T-helper 1 cell treated with Interleukin-12 subunit alpha and Interleukin-12 subunit beta and Interleukin-4 antibody, amounts not matched to agents 30 μg/mL and 1 μg/mL, for 36 hours (primary cell): ENCODE data around the gene GPANK1.

Source experiments
- H3K27ac Mint-ChIP-seq: one replicate; pipeline ENCODE4 v1.8.0; 2021; ENCODE audit warnings: mild to moderate bottlenecking, mixed read lengths
- H3K27me3 Mint-ChIP-seq: one replicate; pipeline ENCODE4 v1.8.0; 2021; ENCODE audit warnings: low read depth, mixed read lengths
- H3K36me3 Mint-ChIP-seq: one replicate; pipeline ENCODE4 v1.8.0; 2021; ENCODE audit warnings: low read depth, mixed read lengths
- H3K4me1 Mint-ChIP-seq: one replicate; pipeline ENCODE4 v1.8.0; 2021; ENCODE audit warnings: low read depth, mixed read lengths
- H3K4me3 Mint-ChIP-seq: one replicate; pipeline ENCODE4 v1.8.0; 2021; ENCODE audit warnings: mild to moderate bottlenecking, moderate library complexity, mixed read lengths
- H3K9me3 Mint-ChIP-seq: one replicate; pipeline ENCODE4 v1.8.0; 2021; ENCODE audit warnings: mixed read lengths

Gene GPANK1

GRCh38 chr6:31701666-31702404, 37.0 kb upstream of the GPANK1 start:
- H3K27ac Mint-ChIP-seq = peak overlapping the region; percentile 95
- peak overlapping the region; percentile 93 for H3K4me3 Mint-ChIP-seq
- H3K4me1 Mint-ChIP-seq = peaks cover 24% of the 10 kb centered on the region
- peaks cover 11% of the 10 kb centered on the region for H3K36me3 Mint-ChIP-seq
- H3K27me3 Mint-ChIP-seq = no peaks in the 10 kb centered on the region
- no peaks in the 10 kb centered on the region for H3K9me3 Mint-ChIP-seq

DNA sequence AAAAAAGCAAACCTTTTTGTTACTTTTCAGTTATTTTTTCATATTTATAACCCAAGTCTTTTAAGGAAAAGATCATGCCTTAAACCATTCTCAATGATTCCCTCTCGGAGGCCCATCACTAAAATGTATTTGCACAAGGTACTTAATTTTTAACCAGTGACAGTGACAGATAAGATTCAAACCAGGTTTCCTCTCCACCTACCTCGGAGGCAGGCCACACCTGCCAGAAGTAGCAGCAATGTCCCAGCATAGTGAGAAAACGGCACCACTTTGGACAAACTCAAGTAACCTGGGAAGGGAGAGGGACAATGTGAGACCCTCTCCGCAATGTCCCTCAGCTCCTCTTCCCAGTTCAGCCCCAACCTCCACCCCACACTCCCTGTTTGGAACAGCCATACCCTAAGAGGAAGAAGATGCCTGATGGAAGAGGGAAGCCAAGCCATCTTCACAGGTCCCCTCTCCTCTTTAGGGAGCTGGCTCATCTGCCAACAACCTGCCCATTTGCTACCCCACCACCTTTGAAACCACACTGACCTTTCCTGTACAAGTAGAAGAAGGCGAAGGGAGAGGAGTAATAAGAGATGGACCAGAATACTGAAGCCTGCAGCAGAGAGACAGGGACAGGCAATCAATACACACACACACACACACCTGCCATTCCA, 36.1 kb upstream of the GPANK1 start:
- Mint-ChIP-seq H3K36me3 (peaks cover 14% of the 10 kb centered on the region), H3K9me3 (no peaks in the 10 kb centered on the region), H3K4me3 (peak overlapping the region; percentile 25), H3K27ac (no peak overlapping the region), H3K4me1 (peaks cover 24% of the 10 kb centered on the region), H3K27me3 (no peaks in the 10 kb centered on the region)

GRCh38 chr6:31697555-31697954, 32.8 kb upstream of the GPANK1 start:
- Mint-ChIP-seq H3K9me3 (no peaks in the 10 kb centered on the region), H3K36me3 (peaks cover 19% of the 10 kb centered on the region), H3K27ac (peak overlapping the region; percentile 37), H3K27me3 (no peaks in the 10 kb centered on the region), H3K4me3 (no peak overlapping the region), H3K4me1 (peaks cover 21% of the 10 kb centered on the region)

DNA sequence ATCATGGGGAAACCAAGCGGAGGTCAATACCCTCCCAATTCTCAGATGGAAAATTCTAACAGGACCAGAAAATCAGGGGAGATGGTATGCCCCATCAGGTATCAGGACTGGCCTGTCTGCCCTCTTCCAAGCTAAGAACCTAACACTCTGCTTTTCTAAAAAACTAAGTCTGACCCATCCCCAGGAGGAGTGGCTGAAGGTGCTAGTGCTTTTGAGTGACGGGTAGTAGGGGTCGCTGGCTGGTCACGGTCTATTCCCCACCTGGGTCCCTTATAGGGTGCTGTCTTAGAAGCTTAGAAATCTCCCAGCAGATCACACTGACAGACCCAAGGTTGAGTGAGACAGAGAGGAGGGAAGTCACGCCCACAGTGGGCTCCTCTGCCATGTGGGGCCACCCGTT, 28.7 kb upstream of the GPANK1 start:
- peaks cover 10% of the 10 kb centered on the region for H3K4me1 Mint-ChIP-seq
- H3K4me3 Mint-ChIP-seq = no peak overlapping the region
- no peaks in the 10 kb centered on the region for H3K27me3 Mint-ChIP-seq
- no peak overlapping the region for H3K27ac Mint-ChIP-seq
- peaks cover 35% of the 10 kb centered on the region for H3K36me3 Mint-ChIP-seq
- H3K9me3 Mint-ChIP-seq = no peaks in the 10 kb centered on the region

- Mint-ChIP-seq H3K36me3 (peaks cover 36% of the 10 kb centered on the region), H3K27me3 (no peaks in the 10 kb centered on the region), H3K27ac (no peak overlapping the region), H3K4me3 (no peak overlapping the region), H3K4me1 (peaks cover 8% of the 10 kb centered on the region), H3K9me3 (no peaks in the 10 kb centered on the region)
Observed at GRCh38 chr6:31692886-31693285, 28.1 kb upstream of the GPANK1 start.

DNA sequence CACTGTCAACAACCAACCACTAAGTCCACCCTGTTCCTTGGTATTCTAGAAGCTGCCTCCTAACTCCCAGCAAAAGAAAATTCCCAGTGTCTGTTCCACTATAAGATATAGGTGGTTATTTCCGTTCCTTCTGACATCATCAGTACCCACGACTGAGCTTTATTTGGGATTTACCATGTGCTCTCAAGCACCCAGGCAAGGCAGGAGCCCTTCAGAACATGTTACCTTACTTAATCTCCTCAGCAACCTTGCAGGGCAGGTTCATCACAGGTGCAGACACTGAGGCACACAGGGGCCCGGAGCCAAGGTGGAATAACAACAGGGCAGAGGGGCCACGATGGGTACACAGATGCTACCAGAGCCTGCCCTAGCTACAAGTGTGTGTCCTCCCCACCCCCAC, 27.6 kb upstream of the GPANK1 start:
- Mint-ChIP-seq H3K9me3 (no peaks in the 10 kb centered on the region), H3K36me3 (peaks cover 36% of the 10 kb centered on the region), H3K4me3 (no peak overlapping the region), H3K4me1 (peaks cover 3% of the 10 kb centered on the region), H3K27ac (no peak overlapping the region), H3K27me3 (no peaks in the 10 kb centered on the region)

- no peak overlapping the region for H3K4me3 Mint-ChIP-seq
- H3K27ac Mint-ChIP-seq = no peak overlapping the region
- H3K9me3 Mint-ChIP-seq = no peaks in the 10 kb centered on the region
- H3K4me1 Mint-ChIP-seq = no peaks in the 10 kb centered on the region
- H3K27me3 Mint-ChIP-seq = no peaks in the 10 kb centered on the region
- peaks cover 34% of the 10 kb centered on the region for H3K36me3 Mint-ChIP-seq
Observed at GRCh38 chr6:31691564-31692108, 26.8 kb upstream of the GPANK1 start.

DNA sequence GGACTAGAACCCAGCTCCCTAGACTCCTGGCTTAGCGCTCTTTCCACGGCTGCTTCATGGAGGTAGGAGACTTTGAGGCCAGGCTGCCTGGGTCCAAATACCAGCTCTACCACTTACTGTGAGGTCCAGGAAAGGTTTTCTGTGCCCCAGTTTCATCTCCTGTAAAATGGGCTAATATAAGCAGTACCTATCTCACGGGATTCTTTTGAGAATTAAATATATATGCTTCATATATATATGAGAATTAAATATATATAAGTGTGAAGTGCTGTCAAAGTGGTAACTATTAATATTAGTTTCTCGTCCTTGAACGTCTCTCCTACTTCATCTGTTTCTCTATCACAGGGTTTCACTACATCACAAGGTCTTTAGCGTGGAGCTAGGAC, 26.3 kb upstream of the GPANK1 start:
- no peak overlapping the region for H3K27ac Mint-ChIP-seq
- no peaks in the 10 kb centered on the region for H3K27me3 Mint-ChIP-seq
- H3K36me3 Mint-ChIP-seq = peaks cover 36% of the 10 kb centered on the region
- no peaks in the 10 kb centered on the region for H3K4me1 Mint-ChIP-seq
- H3K9me3 Mint-ChIP-seq = no peaks in the 10 kb centered on the region
- no peak overlapping the region for H3K4me3 Mint-ChIP-seq

- Mint-ChIP-seq H3K27me3 (no peaks in the 10 kb centered on the region), H3K36me3 (peaks cover 38% of the 10 kb centered on the region), H3K4me3 (no peak overlapping the region), H3K27ac (no peak overlapping the region), H3K9me3 (no peaks in the 10 kb centered on the region), H3K4me1 (no peaks in the 10 kb centered on the region)
Observed at GRCh38 chr6:31690231-31691077, 25.7 kb upstream of the GPANK1 start.

DNA sequence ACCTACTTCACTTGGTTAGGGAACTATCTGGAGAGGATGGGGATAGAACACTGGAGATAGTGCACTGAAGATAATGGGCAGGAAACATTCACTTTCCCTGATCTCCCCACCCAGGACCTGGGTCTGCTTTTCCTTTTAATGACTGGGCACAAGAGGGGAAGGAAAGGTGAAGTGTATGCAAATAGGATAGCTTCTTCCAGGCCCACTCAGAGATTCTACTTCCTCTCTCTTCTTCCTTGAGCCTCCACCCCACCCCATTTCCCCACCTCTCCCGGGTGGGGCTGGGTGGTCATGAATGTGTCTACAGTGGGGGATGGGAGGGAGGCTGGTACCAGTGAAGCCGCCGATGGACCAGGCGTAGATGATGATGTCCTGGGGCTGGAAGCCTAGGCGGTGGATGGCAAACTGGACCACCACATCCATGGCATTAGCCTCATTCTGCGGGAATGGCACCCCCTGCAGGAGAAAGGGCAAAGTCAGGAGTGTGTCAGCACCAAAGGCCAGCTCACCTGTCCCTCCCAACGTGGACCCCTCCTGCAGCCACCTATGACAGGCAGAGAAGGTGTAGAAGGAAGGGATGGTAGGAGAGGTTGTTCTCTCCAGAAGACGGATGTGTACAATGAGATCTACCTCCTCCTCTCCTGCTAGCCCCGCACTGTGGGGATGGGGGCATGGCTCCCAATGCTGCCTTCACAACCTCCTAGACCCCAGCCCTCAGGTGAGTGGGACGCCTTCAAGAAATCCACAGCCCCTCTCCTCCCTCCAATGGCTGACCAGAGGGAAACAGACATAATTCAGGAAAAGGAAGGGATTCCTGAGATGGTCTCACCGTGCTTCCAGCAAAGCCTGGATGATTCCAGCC, 24.7 kb upstream of the GPANK1 start:
- no peak overlapping the region for H3K27ac Mint-ChIP-seq
- H3K36me3 Mint-ChIP-seq = peaks cover 38% of the 10 kb centered on the region
- H3K4me1 Mint-ChIP-seq = no peaks in the 10 kb centered on the region
- H3K9me3 Mint-ChIP-seq = no peaks in the 10 kb centered on the region
- no peak overlapping the region for H3K4me3 Mint-ChIP-seq
- no peaks in the 10 kb centered on the region for H3K27me3 Mint-ChIP-seq

DNA sequence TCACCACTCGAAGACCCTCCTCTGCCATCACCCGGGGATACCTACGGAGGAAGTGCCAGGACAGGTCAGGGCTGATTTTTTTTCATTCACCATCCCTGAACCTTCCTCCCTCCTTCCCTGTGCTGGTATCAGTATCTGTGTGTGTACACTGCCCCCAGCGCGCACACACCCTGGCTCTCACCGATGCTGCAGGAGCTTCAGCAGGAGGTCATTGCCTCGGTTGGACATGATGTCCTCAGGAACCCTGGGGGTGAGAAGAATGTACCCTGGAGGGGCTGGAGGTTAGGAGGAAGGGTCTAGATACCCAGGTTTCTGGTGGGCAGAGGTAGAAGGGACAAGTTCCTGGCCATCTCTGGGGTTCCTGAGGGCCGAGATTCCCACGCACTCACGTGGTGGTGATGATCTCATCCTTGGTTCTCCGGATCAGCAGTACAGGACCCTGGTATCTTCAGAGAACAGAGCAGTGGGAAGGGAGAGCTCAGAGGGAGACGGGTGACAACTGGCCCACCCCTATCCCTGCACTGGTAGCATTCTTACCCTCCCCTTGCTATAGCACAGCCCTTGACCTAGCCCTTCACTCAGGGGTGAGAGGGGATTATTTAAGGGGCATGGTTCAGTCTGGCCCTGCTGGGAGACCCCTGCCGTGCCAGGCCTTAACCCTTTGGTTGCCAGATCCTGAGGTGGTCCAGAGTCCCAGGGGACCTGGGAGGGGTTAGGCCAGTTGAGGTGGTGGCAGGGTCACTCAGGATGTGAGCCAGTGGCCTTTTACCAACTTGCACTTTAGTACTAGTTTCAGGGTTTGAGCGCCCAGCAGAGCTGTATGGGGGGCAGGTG, 23.3 kb upstream of the GPANK1 start:
- Mint-ChIP-seq H3K36me3 (peaks cover 37% of the 10 kb centered on the region), H3K4me3 (no peak overlapping the region), H3K27me3 (no peaks in the 10 kb centered on the region), H3K9me3 (no peaks in the 10 kb centered on the region), H3K27ac (no peak overlapping the region), H3K4me1 (no peaks in the 10 kb centered on the region)

GRCh38 chr6:31687321-31687720, 22.5 kb upstream of the GPANK1 start:
- H3K27me3 Mint-ChIP-seq = no peaks in the 10 kb centered on the region
- H3K27ac Mint-ChIP-seq = no peak overlapping the region

GRCh38 chr6:31686483-31686882, 21.7 kb upstream of the GPANK1 start:
- peaks cover 31% of the 10 kb centered on the region for H3K36me3 Mint-ChIP-seq
- no peak overlapping the region for H3K27ac Mint-ChIP-seq
- no peak overlapping the region for H3K4me3 Mint-ChIP-seq
- H3K27me3 Mint-ChIP-seq = no peaks in the 10 kb centered on the region
- peaks cover 1% of the 10 kb centered on the region for H3K4me1 Mint-ChIP-seq
- no peaks in the 10 kb centered on the region for H3K9me3 Mint-ChIP-seq

More at GRCh38 chr6:31687321-31687720, 22.5 kb upstream of the GPANK1 start:
- no peak overlapping the region for H3K4me3 Mint-ChIP-seq
- H3K36me3 Mint-ChIP-seq = peaks cover 31% of the 10 kb centered on the region
- H3K4me1 Mint-ChIP-seq = no peaks in the 10 kb centered on the region
- H3K9me3 Mint-ChIP-seq = no peaks in the 10 kb centered on the region
